Uterus (tissue), 4 donors: Measurements from ENCODE around the gene UBE2E1. TPM values are rescaled to one million over a fixed set of nuclear protein-coding genes. Genes with fewer than 3 reads are reported as not detected.
"Not testable (repeated sequence)": the region's sequence is repeated elsewhere in the genome, so short reads cannot be mapped to it uniquely, and the experiment has no call there.

Experiments used
- DNase-seq, 2 donors: peaks; one replicate each; pipeline ENCODE4 v3.0.0-alpha.2; 2019 to 2020
- H3K27ac ChIP-seq, 2 donors: fragments of 200-600 bp; sonication (generic); 1 replicate in 1 of 2; 2 replicates in 1 of 2; pipeline ENCODE4 v1.5.1; 2016 to 2018
- H3K27me3 ChIP-seq, 2 donors: fragments of 200-600 bp; sonication (generic); one replicate each; pipeline ENCODE4 v1.5.1; 2018 to 2019; ENCODE audit warnings: control low read depth in 1 of 2
- H3K36me3 ChIP-seq, 2 donors: fragments of 200-600 bp; sonication (generic); one replicate each; pipeline ENCODE4 v1.5.1; 2019; ENCODE audit warnings: control low read depth in 1 of 2
- H3K4me1 ChIP-seq, 2 donors: fragments of 200-600 bp; sonication (generic); one replicate each; pipeline ENCODE4 v1.5.1; 2018 to 2019; ENCODE audit warnings: control low read depth in 1 of 2
- H3K4me3 ChIP-seq, 2 donors: fragments of 200-600 bp; sonication (generic); 1 replicate in 1 of 2; 2 replicates in 1 of 2; pipeline ENCODE4 v1.5.1; 2018 to 2019; ENCODE audit warnings: mild to moderate bottlenecking in 1 of 2
- H3K9me3 ChIP-seq, 2 donors: fragments of 200-600 bp; sonication (generic); one replicate each; pipeline ENCODE4 v1.5.1; 2019; ENCODE audit warnings: control low read depth in 1 of 2
- POLR2A ChIP-seq, 2 donors: fragments of 450-650 bp; IDR thresholded peaks; one replicate each; pipeline ENCODE4 v1.6.1; 2016; ENCODE audit warnings: antibody characterized with exemption in 2 of 2, mild to moderate bottlenecking in 1 of 2, moderate library complexity in 1 of 2
- intact Hi-C: fragments of 100-400 bp; cut with DNase I; formaldehyde crosslinking; loops from one replicate; pipeline ENCODE4 v1.15.1; 2023; ENCODE audit warnings: low total_unique reads
- total RNA-seq, 4 donors: library from RNA; depleted of rRNA in 3 of 4; stranded (reverse); fragments of >200 nt in 3 of 4; gene quantifications; one replicate each; pipeline versions ENCODE4 v1.1.0 to v1.2.4, GENCODE V29; 2014 to 2023
- TF ChIP-seq, protein P1 (sequence below), 4 experiments: fragments of 200-600 bp in 2 of 4; fragments of 450-650 bp in 2 of 4; sonication (generic) in 2 of 4; IDR thresholded peaks; one replicate each; pipeline ENCODE4 v1.5.1; 2016 to 2019; ENCODE audit warnings: antibody characterized with exemption in 4 of 4, mild to moderate bottlenecking in 2 of 4, moderate library complexity in 1 of 4
- donor health status: DM: yes; HTN: yes; CAD: no.

Gene UBE2E1
- total RNA-seq, 4 donors from 2014 or later: 67.9 to 158 (median 95.7) TPM

DNA sequence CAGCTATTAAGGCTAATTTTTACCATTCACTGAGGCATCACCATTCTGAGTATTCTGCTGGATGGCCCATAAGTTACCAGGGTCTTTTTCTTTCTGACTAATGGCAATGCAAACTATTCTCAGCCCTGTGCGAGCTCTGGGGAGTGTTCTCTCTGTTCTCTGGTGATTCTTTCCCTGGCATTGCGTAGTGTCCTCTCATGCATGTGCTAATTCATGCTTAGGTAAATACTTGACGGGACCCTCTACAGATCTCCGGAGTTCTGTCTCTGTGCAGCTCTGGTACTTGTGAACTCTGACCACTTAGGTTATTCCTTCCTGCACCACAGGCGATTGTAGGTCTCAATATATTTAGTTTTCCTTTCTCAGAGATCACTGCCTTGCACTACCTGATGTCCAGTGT, 34.8 kb downstream of the UBE2E1 start:
- TF ChIP-seq, protein P1, sequence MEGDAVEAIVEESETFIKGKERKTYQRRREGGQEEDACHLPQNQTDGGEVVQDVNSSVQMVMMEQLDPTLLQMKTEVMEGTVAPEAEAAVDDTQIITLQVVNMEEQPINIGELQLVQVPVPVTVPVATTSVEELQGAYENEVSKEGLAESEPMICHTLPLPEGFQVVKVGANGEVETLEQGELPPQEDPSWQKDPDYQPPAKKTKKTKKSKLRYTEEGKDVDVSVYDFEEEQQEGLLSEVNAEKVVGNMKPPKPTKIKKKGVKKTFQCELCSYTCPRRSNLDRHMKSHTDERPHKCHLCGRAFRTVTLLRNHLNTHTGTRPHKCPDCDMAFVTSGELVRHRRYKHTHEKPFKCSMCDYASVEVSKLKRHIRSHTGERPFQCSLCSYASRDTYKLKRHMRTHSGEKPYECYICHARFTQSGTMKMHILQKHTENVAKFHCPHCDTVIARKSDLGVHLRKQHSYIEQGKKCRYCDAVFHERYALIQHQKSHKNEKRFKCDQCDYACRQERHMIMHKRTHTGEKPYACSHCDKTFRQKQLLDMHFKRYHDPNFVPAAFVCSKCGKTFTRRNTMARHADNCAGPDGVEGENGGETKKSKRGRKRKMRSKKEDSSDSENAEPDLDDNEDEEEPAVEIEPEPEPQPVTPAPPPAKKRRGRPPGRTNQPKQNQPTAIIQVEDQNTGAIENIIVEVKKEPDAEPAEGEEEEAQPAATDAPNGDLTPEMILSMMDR (IDR thresholded peaks at IDR 0.05): no peak
- no peak for TF ChIP-seq POLR2A (IDR thresholded peaks at IDR 0.05)
- H3K27me3 ChIP-seq: no peaks in the 10 kb centered on the region
- no peaks in the 10 kb centered on the region for H3K4me1 ChIP-seq
- H3K4me3 ChIP-seq: no peak overlapping the region
- H3K9me3 ChIP-seq: no peaks in the 10 kb centered on the region
- H3K36me3 ChIP-seq: no peaks in the 10 kb centered on the region
- no peak for DNase-seq
- intact Hi-C loops: no loop called here
- H3K27ac ChIP-seq: no peak overlapping the region

DNA sequence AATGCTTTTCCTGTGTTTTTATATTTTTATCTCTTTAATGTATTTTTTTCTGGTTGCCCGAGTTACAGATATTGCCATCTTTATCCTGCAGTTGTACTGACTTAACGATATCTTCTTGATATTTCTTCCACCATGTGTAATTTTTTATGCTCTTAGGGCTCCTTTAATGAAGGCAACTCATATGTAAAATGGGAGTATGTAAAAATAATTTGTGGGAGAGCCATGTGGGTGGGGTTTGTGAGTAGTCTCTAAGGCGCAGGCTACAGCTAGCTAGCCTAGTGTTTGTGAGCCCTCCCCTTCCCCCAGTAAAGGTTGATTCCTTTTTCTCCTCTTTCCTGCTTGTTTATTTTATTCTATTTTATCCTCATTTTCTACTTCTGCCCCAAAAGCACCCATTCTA, 38.1 kb downstream of the UBE2E1 start:
- no peaks in the 10 kb centered on the region for H3K4me1 ChIP-seq
- H3K36me3 ChIP-seq: no peaks in the 10 kb centered on the region
- intact Hi-C loops: no loop called here
- no peak for DNase-seq
- H3K27ac ChIP-seq: no peak overlapping the region
- no peak overlapping the region for H3K4me3 ChIP-seq
- TF ChIP-seq, protein P1 (IDR thresholded peaks at IDR 0.05): no peak
- no peak for TF ChIP-seq POLR2A (IDR thresholded peaks at IDR 0.05)
- no peaks in the 10 kb centered on the region for H3K9me3 ChIP-seq
- no peaks in the 10 kb centered on the region for H3K27me3 ChIP-seq

DNA sequence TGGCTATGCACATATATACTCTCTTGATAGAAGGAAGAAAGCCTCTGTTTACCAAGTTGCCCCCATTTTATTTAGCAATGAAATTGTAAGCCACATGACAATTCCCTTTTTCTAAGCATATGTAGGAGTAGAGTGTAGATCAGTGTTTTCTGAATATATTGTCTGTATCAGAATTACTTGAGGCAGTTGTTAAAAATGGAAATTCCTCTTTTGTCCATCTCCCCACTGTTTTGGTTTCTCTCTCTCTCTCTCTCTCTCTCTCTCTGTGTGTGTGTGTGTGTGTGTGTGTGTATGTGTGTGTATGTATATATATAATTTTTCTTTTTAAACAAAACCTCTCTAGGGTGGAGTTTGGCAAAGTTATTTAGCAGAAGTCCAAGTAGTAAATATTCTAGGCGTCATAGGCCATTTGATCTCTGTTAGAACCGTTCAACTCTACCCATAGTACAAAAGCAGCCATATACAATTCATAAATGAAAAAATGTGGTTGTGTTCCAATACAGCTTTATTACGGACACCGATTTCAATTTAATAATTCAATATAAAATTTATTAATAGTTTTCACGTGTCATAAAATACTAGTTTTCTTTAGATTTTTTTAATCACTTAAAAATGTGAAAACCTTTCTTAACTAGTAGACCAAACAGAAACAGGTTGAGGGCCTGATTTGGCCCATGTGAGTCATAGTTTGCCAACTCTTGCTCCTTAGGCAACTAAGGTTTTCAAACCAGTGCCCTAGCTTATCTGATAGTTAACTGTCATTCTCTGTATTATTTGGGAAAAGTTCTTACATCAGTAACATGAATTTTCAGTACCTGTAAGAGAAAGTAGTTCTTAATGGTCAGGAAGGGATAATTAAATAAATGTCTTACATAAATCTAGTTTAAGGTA, 39.8 kb downstream of the UBE2E1 start:
- no peaks in the 10 kb centered on the region for H3K36me3 ChIP-seq
- H3K27me3 ChIP-seq: no peaks in the 10 kb centered on the region
- no peaks in the 10 kb centered on the region for H3K9me3 ChIP-seq
- TF ChIP-seq POLR2A (IDR thresholded peaks at IDR 0.05): no peak
- TF ChIP-seq, protein P1 (IDR thresholded peaks at IDR 0.05): no peak
- no peak for DNase-seq
- H3K27ac ChIP-seq: no peak overlapping the region
- no peaks in the 10 kb centered on the region for H3K4me1 ChIP-seq
- no peak overlapping the region for H3K4me3 ChIP-seq
- intact Hi-C loops: no loop called here

DNA sequence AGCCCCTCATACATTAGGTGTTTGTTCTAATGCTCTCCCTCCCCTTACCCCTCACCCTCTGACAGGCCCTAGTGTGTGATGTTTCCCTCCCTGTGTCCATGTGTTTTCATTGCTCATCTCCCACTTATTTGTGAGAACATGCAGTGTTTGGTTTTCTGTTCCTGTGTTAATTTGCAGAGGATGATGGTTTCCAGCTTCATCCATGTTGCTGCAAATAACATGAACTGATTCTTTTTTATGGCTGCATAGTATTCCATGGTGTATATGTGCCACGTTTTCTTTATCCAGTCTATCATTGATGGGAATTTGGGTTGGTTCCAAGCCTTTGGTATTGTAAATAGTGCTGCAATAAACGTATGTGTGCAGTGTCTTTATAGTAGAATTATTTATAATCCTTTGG, 43.7 kb downstream of the UBE2E1 start:
- intact Hi-C loops, H3K4me3 ChIP-seq, H3K9me3 ChIP-seq, H3K27ac ChIP-seq, H3K27me3 ChIP-seq, H3K36me3 ChIP-seq, H3K4me1 ChIP-seq, DNase-seq: not testable (repeated sequence)

DNA sequence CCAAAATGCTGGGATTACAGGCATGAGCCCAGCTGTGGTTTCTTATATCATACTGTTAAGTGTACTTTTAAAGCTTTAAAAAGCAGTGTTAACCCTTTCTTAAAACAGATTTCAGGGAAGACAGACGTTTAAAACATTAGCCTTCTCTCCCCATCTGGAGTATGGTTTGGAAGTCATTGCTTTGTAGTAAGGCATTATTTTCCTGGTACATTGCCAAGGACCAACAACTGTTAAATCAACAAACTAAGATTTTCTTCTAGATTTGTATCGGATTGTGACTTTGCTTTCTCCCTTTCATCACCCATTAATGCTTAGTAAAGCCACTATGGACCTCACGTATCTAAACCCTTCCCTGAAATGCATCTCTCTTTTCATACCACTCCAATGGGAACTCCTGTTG, 50.5 kb downstream of the UBE2E1 start:
- TF ChIP-seq, protein P1 (IDR thresholded peaks at IDR 0.05): no peak
- no peak for TF ChIP-seq POLR2A (IDR thresholded peaks at IDR 0.05)
- intact Hi-C loops: no loop called here
- Histone ChIP-seq H3K4me3 (no peak overlapping the region), H3K27me3 (no peaks in the 10 kb centered on the region), H3K9me3 (no peaks in the 10 kb centered on the region), H3K27ac (no peak overlapping the region), H3K36me3 (no peaks in the 10 kb centered on the region), H3K4me1 (no peaks in the 10 kb centered on the region)
- DNase-seq: no peak
